GM12865 (cell line): ENCODE results near the gene MIR17HG.

ENCODE experiments used
- DNase-seq: peaks from one replicate; pipeline ENCODE4 v3.0.0; 2010; ENCODE audit warnings: low read depth
- H3K4me3 ChIP-seq: 2 replicates; pipeline ENCODE4 v1.5.1; 2011; ENCODE audit warnings: mild to moderate bottlenecking, low read depth, low read length, control low read depth
- TF ChIP-seq, protein P1 (sequence below): IDR thresholded peaks from 2 replicates; pipeline ENCODE4 v1.5.1; 2011; ENCODE audit warnings: low read length, control low read depth, low read depth, inconsistent platforms; ENCODE audit not compliant: insufficient read depth; ENCODE audit errors: missing control alignments

MIR17HG gene

DNA sequence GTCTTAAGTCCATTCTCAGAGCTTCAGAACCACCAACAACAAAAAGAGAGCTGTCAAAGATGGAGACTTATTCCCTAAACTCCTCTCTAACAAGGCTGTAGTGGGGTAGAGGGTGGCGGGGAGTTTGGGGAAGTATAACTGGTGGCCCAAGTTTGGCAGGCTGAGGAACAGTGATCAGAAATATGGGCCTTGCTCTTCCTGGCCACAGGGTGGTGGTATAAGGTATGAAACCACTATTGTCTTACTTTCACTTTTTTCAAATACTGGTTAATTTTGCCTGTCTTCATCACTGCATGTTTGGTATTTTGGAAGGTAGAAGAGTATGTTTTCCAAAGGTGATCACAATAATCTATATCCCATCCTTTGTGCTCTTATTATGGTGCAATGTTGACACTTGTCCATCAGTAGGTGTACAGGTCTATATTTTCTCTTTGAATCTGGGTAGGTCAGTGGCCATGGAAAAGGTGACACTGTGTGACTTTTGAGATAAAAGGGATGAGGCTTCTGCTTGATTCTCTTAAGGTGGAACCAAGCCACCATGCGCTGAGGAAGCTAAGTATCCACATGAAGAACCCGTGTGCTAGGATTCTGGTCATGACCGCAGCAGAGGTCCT is 27.7 kb downstream of the MIR17HG start:
- TF ChIP-seq, protein P1, sequence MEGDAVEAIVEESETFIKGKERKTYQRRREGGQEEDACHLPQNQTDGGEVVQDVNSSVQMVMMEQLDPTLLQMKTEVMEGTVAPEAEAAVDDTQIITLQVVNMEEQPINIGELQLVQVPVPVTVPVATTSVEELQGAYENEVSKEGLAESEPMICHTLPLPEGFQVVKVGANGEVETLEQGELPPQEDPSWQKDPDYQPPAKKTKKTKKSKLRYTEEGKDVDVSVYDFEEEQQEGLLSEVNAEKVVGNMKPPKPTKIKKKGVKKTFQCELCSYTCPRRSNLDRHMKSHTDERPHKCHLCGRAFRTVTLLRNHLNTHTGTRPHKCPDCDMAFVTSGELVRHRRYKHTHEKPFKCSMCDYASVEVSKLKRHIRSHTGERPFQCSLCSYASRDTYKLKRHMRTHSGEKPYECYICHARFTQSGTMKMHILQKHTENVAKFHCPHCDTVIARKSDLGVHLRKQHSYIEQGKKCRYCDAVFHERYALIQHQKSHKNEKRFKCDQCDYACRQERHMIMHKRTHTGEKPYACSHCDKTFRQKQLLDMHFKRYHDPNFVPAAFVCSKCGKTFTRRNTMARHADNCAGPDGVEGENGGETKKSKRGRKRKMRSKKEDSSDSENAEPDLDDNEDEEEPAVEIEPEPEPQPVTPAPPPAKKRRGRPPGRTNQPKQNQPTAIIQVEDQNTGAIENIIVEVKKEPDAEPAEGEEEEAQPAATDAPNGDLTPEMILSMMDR: peak; percentile 66
- peak; percentile 54 for DNase-seq
- H3K4me3 ChIP-seq: no peak overlapping the region

DNA sequence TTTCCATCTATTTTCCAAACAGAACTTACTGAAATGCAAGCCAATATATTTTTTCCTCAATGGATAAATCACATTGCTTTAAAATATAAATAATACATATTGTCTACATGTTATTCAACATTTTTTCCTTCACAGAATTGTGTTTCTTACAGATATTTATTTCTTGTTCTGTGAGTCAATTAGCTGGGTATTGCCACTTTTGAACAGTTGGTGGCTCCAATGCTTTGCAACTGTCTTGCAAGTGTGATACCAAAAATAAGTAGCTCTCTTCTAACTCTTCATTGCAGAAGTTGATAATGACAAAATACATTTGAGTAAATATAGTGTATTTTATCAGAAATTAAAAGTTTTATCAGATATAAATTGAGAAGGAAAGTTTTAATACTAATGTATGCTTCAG is 33.9 kb downstream of the MIR17HG start:
- TF ChIP-seq, protein P1: peak; percentile 14
- peak; percentile 51 for DNase-seq
- no peak overlapping the region for H3K4me3 ChIP-seq

DNA sequence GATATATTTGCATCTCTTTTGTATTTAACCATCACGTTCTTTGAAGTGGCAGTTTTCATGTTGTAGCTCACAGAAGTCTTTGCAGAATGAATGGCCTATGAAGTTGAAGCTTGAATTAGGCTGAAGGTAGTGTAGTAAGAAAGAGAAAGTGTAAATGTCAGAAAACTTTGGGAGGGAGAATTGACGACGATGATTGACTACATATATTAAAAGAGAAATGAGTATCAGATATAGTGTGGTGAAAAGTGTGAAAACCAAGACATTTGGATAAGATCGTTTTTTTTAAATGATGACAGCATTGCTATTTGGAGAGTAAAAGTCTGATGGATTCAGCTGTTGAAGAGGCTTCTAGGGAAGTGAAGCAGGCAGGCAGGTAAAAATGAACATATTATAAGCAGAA is 36.3 kb downstream of the MIR17HG start:
- no peak overlapping the region for H3K4me3 ChIP-seq
- no peak for DNase-seq
- TF ChIP-seq, protein P1: no peak

DNA sequence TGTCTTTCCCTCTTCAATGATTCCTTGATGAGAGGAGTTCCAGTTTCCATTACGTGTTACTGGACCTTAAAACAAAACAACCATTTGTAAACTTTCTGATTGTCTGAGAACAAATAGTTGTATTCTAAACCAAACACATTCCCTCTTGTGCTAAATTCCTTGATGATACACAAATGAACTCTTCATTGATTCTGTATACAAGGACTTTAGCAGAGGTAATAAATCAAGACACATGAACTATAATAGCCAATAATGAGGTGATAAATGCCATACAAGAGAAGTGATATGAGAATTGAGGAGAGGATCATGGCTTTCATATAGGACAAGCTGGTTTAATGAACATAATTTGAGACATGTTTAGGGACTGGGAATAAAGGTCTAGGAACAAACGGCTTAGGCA is 37.4 kb downstream of the MIR17HG start:
- no peak for DNase-seq
- no peak overlapping the region for H3K4me3 ChIP-seq
- TF ChIP-seq, protein P1: no peak

DNA sequence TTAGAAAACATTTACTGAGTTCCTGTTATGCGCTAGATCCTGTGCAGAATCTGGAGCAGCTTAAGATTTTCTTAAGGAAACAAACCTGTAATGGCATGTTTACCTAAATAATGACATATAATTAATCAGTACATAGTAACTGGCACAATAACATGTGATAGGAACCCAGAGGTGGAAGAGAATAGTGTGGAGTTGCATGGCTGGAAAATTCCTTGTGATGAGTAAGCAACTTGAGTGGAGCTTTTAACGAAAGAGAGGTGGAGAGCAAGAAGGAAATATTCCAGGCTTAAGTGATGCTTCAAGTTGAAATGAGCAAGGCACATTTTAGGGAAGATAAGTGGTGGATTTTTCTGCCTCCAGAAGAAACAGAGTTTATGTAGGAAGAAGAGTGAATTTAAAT is 41.7 kb downstream of the MIR17HG start:
- TF ChIP-seq, protein P1: no peak
- no peak overlapping the region for H3K4me3 ChIP-seq
- no peak for DNase-seq

DNA sequence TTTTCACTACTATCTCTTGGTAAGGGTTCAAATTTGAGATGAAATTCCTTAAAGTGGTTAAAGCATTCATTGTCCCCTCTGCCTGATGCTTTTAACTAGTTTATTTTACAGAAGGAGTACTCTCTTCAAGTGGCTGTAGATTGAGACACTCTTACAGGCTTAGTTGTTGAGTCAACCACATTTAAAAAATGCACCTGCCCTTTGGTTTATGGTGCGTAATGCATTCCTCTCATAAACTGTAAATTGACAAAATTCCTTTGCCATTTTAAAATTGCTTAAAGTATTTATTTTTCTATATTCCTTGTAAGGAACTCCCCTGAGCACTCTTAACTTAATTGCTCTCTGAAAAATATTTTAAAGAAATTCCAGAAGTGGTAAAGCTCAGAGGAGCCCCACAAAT is 50.1 kb downstream of the MIR17HG start:
- TF ChIP-seq, protein P1: no peak
- no peak for DNase-seq
- H3K4me3 ChIP-seq: no peak overlapping the region
